Stimulated activated naive B cell treated with anti-CD40 and anti-IgM and Interleukin-4, amounts not matched to agents 10 μg/mL and 1 μg/mL and 100 μg/mL, for 72 hours (primary cell): Measurements from ENCODE around the gene GRIK5.
"Not testable (repeated sequence)": the region's sequence is repeated elsewhere in the genome, so short reads cannot be mapped to it uniquely, and the experiment has no call there.

Experiments used
- ATAC-seq, 2 donors: fragments of 150-1000 bp; cut with Tn5 transposase; replicated peaks; 2 replicates each; pipeline ENCODE4 v1.10.0; 2021; ENCODE audit warnings: moderate library complexity in 1 of 2
- DNase-seq: peaks from one replicate; pipeline ENCODE4 v3.0.0; 2021
- H3K27ac Mint-ChIP-seq: one replicate; pipeline ENCODE4 v1.8.0; 2022; ENCODE audit warnings: mild to moderate bottlenecking, mixed read lengths
- H3K27me3 Mint-ChIP-seq, 2 donors: one replicate each; pipeline ENCODE4 v1.8.0; 2022; ENCODE audit warnings: mixed read lengths in 2 of 2
- H3K36me3 Mint-ChIP-seq, 2 donors: one replicate each; pipeline ENCODE4 v1.8.0; 2022; ENCODE audit warnings: mixed read lengths in 2 of 2, mild to moderate bottlenecking in 1 of 2
- H3K4me1 Mint-ChIP-seq, 2 donors: one replicate each; pipeline ENCODE4 v1.8.0; 2022; ENCODE audit warnings: mixed read lengths in 2 of 2, mild to moderate bottlenecking in 1 of 2
- H3K4me3 Mint-ChIP-seq, 2 donors: one replicate each; pipeline ENCODE4 v1.8.0; 2022; ENCODE audit warnings: mild to moderate bottlenecking in 2 of 2, mixed read lengths in 2 of 2, moderate library complexity in 1 of 2
- H3K9me3 Mint-ChIP-seq, 2 donors: one replicate each; pipeline ENCODE4 v1.8.0; 2022; ENCODE audit warnings: mixed read lengths in 2 of 2, mild to moderate bottlenecking in 1 of 2

GRIK5 gene

DNA sequence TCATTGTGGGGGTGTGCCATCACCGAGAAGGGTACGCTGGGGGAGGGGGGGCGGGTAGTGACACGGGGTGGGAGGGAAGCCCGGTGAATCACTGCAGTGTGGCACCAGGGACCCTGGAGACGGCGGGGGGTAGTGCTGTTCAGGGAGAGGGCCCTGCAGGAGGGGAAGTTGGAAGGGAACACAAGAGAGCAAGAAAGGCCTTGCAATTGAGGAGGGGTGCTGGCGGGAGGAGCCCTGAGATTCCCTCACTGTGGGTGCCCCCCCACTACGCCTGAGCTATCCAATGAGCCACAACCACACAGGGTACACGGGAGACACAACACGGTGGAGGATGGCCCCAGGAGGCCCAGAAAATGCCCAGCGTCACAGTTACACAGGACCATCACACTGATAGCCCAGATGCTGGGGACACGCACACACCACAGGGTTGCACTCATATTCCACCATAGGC, 75.5 kb downstream of the GRIK5 start:
- Mint-ChIP-seq H3K36me3 (no peaks in the 10 kb centered on the region), H3K9me3 (no peaks in the 10 kb centered on the region), H3K4me3 (peak overlapping the region in 1 of 2 donors; percentile 5), H3K27ac (no peak overlapping the region), H3K27me3 (peaks cover 54 to 57% of the 10 kb centered on the region in 2 donors), H3K4me1 (peaks cover 36 to 37% of the 10 kb centered on the region in 2 donors)
- DNase-seq (no peak), ATAC-seq (no peak)

DNA sequence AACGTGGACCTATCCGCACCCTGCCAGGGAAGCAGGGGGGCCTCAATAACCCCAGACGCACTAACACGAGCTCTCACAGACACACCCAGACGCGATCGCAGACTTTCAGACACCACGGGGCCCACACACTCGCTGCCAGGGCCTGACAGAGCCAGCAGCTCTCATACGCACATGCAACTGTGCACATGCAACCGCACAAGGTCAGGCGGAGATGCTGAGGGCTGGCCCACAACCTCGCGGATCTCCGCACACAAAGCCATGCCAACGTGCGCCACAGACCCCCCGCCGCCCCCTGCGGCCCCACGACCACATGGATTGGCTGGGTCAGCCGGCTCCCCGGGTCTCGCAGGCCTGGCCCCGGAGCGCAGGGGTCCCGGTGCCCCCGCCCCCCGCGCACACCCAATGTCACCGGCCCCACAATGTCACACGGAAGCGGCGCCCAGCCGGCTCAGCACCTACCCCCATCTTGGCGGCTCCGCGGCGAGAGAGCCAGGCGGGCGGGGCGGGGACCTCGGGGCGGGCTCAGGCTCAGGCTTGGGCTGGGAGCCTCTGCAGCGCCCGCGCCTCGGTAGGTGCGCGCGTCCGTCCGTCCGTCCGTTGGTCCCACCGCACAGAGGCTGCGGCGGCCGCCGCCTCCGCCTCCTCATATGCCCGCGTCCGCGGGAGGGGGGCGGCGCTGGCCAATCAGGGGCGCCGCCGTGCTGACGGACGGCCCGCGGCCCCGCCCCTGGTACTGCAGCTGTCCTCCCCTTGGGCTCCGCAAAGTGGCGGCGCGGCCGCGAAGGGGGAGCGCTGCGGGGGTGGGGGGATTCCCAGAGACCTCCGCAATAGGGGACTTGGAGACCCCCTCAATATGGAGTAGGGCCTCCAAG, 76.2 kb downstream of the GRIK5 start, which contains the start of gene ATP1A3:
TSS of gene ATP1A3 (minus strand) at position 619 of the 872 bp plus-strand sequence. CDS start at position 465, 154 bp downstream.
- peaks cover 49 to 51% of the 10 kb centered on the region in 2 donors for H3K27me3 Mint-ChIP-seq

DNA sequence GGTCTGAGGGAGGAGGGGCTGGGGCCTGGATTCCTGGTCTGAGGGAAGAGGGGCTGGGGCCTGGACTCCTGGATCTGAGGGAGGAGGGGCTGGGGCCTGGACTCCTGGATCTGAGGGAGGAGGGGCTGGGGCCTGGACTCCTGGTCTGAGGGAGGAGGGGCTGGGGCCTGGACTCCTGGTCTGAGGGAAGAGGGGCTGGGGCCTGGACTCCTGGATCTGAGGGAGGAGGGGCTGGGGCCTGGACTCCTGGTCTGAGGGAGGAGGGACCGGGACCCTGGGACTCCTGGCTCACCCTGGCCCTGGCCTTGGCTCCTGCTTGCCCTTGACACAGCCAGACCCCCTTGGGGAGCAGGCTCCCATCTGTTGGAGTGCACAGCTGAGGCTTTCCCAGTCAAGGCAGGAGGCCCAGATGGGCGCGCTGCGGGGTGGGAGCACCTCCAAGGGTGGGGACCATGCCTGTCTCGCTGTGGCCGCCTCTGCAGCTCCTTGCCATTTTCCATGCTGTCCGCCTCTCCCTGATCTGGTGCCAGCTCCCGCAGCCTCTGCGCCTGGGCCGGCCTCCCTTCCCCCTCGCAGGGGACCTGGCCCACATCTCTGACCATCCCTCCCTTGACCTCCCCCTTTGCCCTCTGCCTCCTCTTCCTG, 78.0 kb downstream of the GRIK5 start:
- peaks cover 38 to 39% of the 10 kb centered on the region in 2 donors for H3K27me3 Mint-ChIP-seq
- not testable (repeated sequence) for H3K27ac Mint-ChIP-seq, H3K4me3 Mint-ChIP-seq

More for the DNA sequence above, 76.2 kb downstream of the GRIK5 start, which contains the start of gene ATP1A3:
- Mint-ChIP-seq H3K4me1 (peaks cover 34 to 36% of the 10 kb centered on the region in 2 donors), H3K4me3 (peak within 1 kb of the TSS; percentile 73 to 80), H3K27ac (peak within 1 kb of the TSS; percentile 72), H3K36me3 (no peaks in the 10 kb centered on the region), H3K9me3 (no peaks in the 10 kb centered on the region)
- ATAC-seq (peak; percentile 67 to 73), DNase-seq (peak; percentile 43)

DNA sequence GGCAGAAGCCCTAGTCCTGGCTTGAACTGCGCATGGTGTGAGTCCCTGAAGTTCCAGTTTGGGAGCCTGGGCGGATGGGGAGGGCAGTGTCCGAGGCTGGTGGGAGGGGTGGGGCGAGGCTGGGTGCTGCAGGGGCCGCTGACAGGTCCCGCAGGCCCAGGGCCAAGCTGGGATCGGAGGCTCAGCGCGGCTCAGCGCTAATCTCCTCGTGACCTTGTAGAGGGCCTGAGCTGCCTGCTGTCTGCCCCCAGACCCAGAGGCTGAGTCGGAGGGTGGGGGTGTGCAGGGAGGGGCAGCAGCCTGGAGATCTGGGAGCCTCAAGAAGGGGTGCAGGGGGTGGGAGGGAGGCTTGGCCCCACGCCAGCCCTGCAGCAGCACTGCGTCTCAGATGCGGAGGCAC, 79.0 kb downstream of the GRIK5 start:
- ATAC-seq, result no peak
- no peak for DNase-seq
- Mint-ChIP-seq H3K36me3 (no peaks in the 10 kb centered on the region), H3K9me3 (no peaks in the 10 kb centered on the region), H3K27ac (no peak overlapping the region), H3K27me3 (peaks cover 29% of the 10 kb centered on the region in 2 donors), H3K4me1 (peaks cover 15 to 18% of the 10 kb centered on the region in 2 donors), H3K4me3 (no peak overlapping the region)

More for the DNA sequence above, 78.0 kb downstream of the GRIK5 start:
- H3K4me1 Mint-ChIP-seq, result peaks cover 24 to 26% of the 10 kb centered on the region in 2 donors
- H3K36me3 Mint-ChIP-seq, DNase-seq, ATAC-seq, H3K9me3 Mint-ChIP-seq: not testable (repeated sequence)

DNA sequence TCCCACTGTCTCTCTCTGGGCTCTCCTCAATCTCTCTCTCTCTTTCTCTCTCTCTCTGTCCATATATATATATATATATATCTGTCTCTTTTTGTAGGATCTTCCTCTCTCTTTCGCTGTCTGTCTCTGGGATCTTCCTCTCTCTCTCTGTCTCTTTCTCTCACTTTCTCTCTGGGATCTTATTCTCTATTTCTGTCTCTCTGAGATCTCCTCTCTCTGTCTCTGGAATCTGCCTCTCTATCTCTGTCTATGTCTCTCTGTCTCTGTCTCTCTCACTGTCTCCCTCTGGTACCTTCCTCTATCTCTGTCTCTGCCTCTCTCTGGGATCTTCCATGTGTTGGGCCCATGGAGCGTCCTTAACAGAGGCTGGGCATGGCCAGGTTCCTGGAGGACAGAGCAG, 79.4 kb downstream of the GRIK5 start:
- Mint-ChIP-seq H3K27ac (no peak overlapping the region), H3K36me3 (no peaks in the 10 kb centered on the region), H3K4me3 (no peak overlapping the region), H3K4me1 (peaks cover 12 to 17% of the 10 kb centered on the region in 2 donors), H3K27me3 (peaks cover 25 to 26% of the 10 kb centered on the region in 2 donors), H3K9me3 (no peaks in the 10 kb centered on the region)
- no peak for ATAC-seq
- DNase-seq, result no peak

DNA sequence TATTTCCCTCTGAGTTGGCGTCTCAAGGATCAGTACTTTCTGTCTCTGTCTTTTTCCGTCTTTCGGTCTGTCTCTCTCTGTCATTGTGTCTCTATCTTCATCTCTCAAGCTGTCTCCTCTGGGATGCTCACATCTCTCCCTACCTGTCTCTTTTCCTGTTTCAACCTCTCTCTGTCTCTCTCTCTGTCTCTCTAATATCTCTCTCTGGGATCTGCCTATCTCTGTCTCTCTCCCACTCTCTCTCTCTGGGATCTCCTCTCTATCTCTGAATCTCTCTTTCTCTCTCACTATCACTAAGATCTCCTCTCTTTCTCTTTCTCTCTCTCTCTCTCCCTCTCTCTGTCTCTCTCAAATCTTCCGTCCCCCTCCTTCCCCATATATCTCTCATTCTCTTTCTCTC, 80.0 kb downstream of the GRIK5 start:
- Mint-ChIP-seq H3K27ac (no peak overlapping the region), H3K4me1 (peaks cover 6 to 11% of the 10 kb centered on the region in 2 donors), H3K9me3 (no peaks in the 10 kb centered on the region), H3K4me3 (no peak overlapping the region), H3K27me3 (peaks cover 19 to 20% of the 10 kb centered on the region in 2 donors), H3K36me3 (no peaks in the 10 kb centered on the region)
- ATAC-seq (no peak), DNase-seq (no peak)

DNA sequence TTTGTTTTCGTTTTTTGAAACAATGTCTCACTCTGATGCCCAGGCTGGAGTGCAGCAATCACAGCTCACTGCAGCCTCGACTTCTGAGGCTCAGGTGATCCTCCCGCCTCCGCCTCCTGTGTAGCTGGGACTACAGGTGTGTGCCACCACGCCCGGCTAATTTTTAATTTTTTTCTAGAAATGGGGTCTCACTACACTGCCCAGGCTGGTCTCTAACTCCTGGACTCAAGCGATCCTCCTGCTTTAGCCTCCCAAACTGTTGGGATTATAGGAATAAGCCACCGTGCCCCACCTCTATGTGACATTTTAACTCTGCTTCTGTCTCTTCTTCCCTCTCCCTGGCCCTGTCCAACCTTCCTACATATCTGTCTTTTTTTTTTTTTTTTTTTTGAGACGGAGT, 81.1 kb downstream of the GRIK5 start:
- H3K27ac Mint-ChIP-seq, result no peak overlapping the region
- peaks cover 5 to 8% of the 10 kb centered on the region in 2 donors for H3K4me1 Mint-ChIP-seq
- H3K4me3 Mint-ChIP-seq, result no peak overlapping the region
- DNase-seq (no peak), ATAC-seq (no peak)
- H3K27me3 Mint-ChIP-seq, result peaks cover 13% of the 10 kb centered on the region in 2 donors
- no peaks in the 10 kb centered on the region for H3K36me3 Mint-ChIP-seq
- no peaks in the 10 kb centered on the region for H3K9me3 Mint-ChIP-seq

DNA sequence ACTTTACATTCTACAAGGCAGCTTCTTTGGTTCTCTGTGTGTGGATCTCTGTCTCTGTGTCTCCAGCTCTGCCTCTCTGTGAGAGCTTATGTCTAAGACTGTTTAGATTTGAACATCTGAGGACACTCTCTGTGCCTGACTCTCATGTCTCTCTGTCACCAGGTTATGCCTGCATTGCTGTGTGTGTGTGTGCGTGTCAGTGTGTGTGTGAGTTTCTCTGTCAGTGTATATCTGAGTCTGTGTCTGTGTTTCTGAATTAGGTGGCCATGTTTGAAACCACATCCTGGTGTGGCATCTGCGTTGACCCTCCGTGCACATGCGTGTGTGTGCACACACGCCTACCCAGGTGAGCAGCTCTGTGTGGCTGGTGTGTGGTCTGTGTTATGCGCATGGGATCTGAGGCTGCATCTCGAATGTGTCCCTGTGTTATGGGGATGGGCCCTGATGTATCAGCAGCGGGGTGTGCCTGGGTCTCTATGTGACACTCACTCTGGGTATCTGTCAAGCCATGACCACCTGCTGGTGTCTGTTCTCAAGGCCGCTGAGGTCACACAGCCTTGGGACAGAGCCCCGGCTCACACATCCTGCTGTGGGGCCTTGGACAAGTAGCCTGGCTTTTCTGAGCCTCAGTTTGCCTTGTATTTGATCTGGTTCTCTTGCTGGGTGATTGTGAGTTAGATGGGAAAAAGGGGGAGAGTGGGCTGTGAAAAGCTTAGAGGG, 82.7 kb downstream of the GRIK5 start:
- Mint-ChIP-seq H3K9me3 (no peaks in the 10 kb centered on the region), H3K36me3 (no peaks in the 10 kb centered on the region), H3K27me3 (peaks cover 1 to 4% of the 10 kb centered on the region in 2 donors), H3K4me1 (no peaks in the 10 kb centered on the region), H3K27ac (no peak overlapping the region), H3K4me3 (no peak overlapping the region)
- DNase-seq (no peak), ATAC-seq (no peak)

DNA sequence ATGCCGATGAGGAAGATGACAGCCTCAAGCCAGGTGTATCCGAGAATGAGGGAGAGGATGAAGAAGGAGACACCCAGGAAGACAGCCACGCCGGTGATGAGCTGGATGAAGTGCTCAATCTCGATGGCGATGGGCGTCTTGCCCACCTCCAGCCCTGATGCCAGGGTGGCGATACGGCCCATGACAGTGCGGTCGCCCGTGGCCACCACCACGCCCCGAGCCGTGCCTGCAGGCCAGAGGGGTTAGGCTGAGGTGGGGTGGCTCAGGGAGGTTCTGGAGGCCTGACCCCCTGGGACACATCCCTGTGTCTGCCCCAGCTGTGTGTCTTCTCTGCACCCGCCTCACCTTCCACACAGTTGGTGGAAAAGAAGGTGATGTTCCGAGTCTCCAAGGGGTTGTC, 85.0 kb downstream of the GRIK5 start:
- H3K9me3 Mint-ChIP-seq, result no peaks in the 10 kb centered on the region
- ATAC-seq, result no peak
- H3K4me1 Mint-ChIP-seq, result no peaks in the 10 kb centered on the region
- H3K36me3 Mint-ChIP-seq, result no peaks in the 10 kb centered on the region
- DNase-seq, result no peak
- H3K4me3 Mint-ChIP-seq, result no peak overlapping the region
- H3K27ac Mint-ChIP-seq, result no peak overlapping the region
- no peaks in the 10 kb centered on the region for H3K27me3 Mint-ChIP-seq

DNA sequence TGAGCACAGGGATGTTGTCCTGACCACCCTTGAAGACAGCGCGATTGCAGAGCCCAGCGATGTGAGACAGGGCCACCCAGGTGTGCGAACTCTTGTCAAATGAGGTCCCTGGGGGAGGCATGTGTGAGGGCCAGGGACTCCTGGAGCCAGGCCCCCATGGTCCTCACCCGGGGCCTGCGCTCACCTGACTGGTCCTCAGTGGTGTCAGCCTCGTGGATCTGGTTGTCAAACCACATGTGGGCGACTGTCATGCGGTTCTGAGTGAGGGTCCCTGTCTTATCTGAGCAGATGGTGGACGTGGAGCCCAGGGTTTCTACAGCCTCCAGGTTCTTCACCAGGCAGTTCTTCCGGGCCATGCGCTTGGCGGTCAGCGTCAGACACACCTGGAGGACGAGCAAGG, 88.3 kb downstream of the GRIK5 start:
- Mint-ChIP-seq H3K27ac (no peak overlapping the region), H3K27me3 (no peaks in the 10 kb centered on the region), H3K4me3 (no peak overlapping the region), H3K9me3 (no peaks in the 10 kb centered on the region), H3K4me1 (no peaks in the 10 kb centered on the region), H3K36me3 (no peaks in the 10 kb centered on the region)
- ATAC-seq (no peak), DNase-seq (no peak)

DNA sequence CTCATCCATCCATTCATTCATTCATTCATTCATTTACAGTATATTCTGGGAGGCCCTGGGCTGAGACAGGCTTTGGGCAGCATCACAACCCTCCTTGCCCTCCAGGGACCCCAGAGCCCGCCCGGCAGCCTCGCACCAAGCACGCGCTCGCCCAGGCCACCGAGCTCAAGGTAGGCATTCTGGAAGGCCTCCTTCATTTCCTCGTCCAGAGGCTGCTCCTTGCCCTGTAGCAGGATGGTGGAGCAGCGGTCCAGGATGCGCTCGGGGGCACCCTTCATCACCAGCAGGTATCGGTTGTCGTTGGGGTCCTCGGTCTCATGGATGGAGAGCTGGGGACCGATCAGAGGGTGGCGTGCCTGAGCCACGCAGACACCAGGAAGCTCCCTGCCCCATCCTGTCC, 91.5 kb downstream of the GRIK5 start:
- ATAC-seq (no peak), DNase-seq (no peak)
- Mint-ChIP-seq H3K27ac (no peak overlapping the region), H3K36me3 (no peaks in the 10 kb centered on the region), H3K4me3 (no peak overlapping the region), H3K9me3 (no peaks in the 10 kb centered on the region), H3K27me3 (no peaks in the 10 kb centered on the region), H3K4me1 (no peaks in the 10 kb centered on the region)

DNA sequence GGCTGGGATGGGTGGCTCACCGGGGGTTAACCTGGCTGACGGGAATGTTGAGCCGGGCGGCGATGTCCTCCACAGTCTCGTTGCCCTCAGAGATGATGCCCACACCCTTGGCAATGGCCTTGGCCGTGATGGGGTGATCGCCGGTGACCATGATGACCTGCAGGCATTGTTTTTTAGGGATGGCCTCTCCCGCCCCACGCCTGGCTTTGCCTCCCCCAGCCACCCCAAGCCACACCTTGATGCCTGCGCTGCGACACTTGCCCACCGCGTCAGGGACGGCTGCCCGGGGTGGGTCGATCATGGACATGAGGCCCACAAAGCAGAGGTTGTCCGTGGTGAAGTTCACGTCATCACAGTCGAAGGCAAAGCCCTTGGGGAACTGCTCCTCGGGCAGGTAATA, 92.1 kb downstream of the GRIK5 start:
- H3K4me3 Mint-ChIP-seq, result no peak overlapping the region

DNA sequence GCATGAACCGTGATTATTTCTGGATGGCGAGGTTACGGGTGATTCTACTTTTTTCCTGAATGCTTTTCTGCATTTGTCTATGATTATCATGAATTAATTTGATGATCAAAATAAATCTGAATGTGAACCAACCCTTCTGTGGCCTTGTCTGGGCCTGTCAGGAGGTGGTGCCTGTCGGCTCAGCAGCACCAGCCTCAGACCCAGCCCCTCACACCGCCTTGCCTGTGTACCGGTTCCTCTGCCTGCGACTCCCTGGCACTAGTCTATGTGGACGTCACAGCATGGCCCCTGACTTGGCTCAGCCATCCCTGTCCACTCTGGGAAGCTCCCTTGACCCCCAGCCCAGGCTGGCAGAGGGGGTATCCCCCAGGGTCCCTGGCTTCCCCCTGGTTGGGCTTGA, 95.4 kb downstream of the GRIK5 start:
- ATAC-seq, result no peak
- H3K27ac Mint-ChIP-seq, result no peak overlapping the region
- no peaks in the 10 kb centered on the region for H3K27me3 Mint-ChIP-seq
- no peaks in the 10 kb centered on the region for H3K36me3 Mint-ChIP-seq
- H3K9me3 Mint-ChIP-seq, result no peaks in the 10 kb centered on the region
- no peaks in the 10 kb centered on the region for H3K4me1 Mint-ChIP-seq
- no peak overlapping the region for H3K4me3 Mint-ChIP-seq
- DNase-seq, result no peak

More for the DNA sequence above, 92.1 kb downstream of the GRIK5 start:
- DNase-seq (no peak), ATAC-seq (no peak)
- Mint-ChIP-seq H3K36me3 (no peaks in the 10 kb centered on the region), H3K27ac (no peak overlapping the region), H3K9me3 (no peaks in the 10 kb centered on the region), H3K27me3 (no peaks in the 10 kb centered on the region), H3K4me1 (no peaks in the 10 kb centered on the region)

DNA sequence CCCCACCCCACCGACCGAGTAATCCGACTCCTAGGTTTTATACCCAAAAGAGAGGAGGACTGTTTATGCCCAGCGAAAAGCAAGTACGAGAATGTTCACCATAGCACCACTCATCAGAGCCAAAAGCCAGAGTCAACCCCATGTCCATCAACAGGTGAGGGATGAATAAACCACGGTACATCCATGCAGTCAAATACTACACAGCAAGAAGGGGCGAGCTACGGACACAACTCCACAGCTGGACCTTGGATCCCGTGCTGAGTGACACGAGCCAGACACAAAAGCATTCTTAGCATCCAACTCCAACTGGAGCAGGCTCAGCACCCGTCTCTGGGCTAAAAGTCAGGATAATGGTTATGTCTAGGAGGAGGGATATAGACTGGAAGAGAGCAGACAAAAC, 98.6 kb downstream of the GRIK5 start:
- ATAC-seq (no peak), DNase-seq (no peak)
- no peaks in the 10 kb centered on the region for H3K4me1 Mint-ChIP-seq
- no peak overlapping the region for H3K27ac Mint-ChIP-seq
- H3K4me3 Mint-ChIP-seq, result no peak overlapping the region
- no peaks in the 10 kb centered on the region for H3K36me3 Mint-ChIP-seq
- peaks cover 0 to 4% of the 10 kb centered on the region in 2 donors for H3K27me3 Mint-ChIP-seq
- no peaks in the 10 kb centered on the region for H3K9me3 Mint-ChIP-seq
